H9 (cell line): Measurements from ENCODE around the gene TIRAP. TPM values are rescaled to one million over a fixed set of nuclear protein-coding genes. Genes with fewer than 3 reads are reported as not detected.

Experiments
- DNase-seq: peaks from one replicate; pipeline ENCODE4 v3.0.0-alpha.2; 2017
- H2AFZ ChIP-seq: one replicate; pipeline ENCODE4 v1.6.1; 2013; ENCODE audit warnings: mild to moderate bottlenecking, low read length, control low read depth, moderate library complexity
- H2AK5ac ChIP-seq: 2 replicates; pipeline ENCODE4 v1.6.1; 2013; ENCODE audit warnings: low read length, control low read depth, mixed read lengths; ENCODE audit not compliant: insufficient read length
- H2BK120ac ChIP-seq: one replicate; pipeline ENCODE4 v1.6.1; 2013; ENCODE audit warnings: low read depth, mild to moderate bottlenecking, low read length, control low read depth, inconsistent platforms; ENCODE audit not compliant: poor library complexity, severe bottlenecking
- H2BK12ac ChIP-seq: 2 replicates; pipeline ENCODE4 v1.6.1; 2013; ENCODE audit warnings: low read length, control low read depth, mixed read lengths, low read depth; ENCODE audit not compliant: insufficient read length
- H2BK15ac ChIP-seq: 2 replicates; pipeline ENCODE4 v1.6.1; 2013; ENCODE audit warnings: low read depth, low read length, control low read depth
- H2BK20ac ChIP-seq: one replicate; pipeline ENCODE4 v1.6.1; 2013; ENCODE audit warnings: low read depth, mild to moderate bottlenecking, low read length, control low read depth, inconsistent platforms; ENCODE audit not compliant: poor library complexity, severe bottlenecking
- H2BK5ac ChIP-seq: 2 replicates; pipeline ENCODE4 v1.6.1; 2013; ENCODE audit warnings: low read length, control low read depth, mixed read lengths; ENCODE audit not compliant: insufficient read length
- H3K14ac ChIP-seq: 2 replicates; pipeline ENCODE4 v1.6.1; 2013; ENCODE audit warnings: low read length, control low read depth; ENCODE audit not compliant: insufficient read depth
- H3K18ac ChIP-seq: 2 replicates; pipeline ENCODE4 v1.6.1; 2013; ENCODE audit warnings: low read depth, mild to moderate bottlenecking, mixed read lengths, low read length, control low read depth; ENCODE audit not compliant: insufficient read length
- H3K23ac ChIP-seq: 2 replicates; pipeline ENCODE4 v1.6.1; 2013; ENCODE audit warnings: low read length, control low read depth, mixed read lengths, low read depth; ENCODE audit not compliant: insufficient read length
- H3K23me2 ChIP-seq: 2 replicates; pipeline ENCODE4 v1.6.1; 2013; ENCODE audit warnings: low read depth, mild to moderate bottlenecking, mixed read lengths, low read length, control low read depth; ENCODE audit not compliant: insufficient read length, poor library complexity, severe bottlenecking
- H3K27ac ChIP-seq: 2 replicates; pipeline ENCODE4 v1.5.1; 2013; ENCODE audit warnings: low read length, control low read depth, mixed read lengths, low read depth; ENCODE audit not compliant: insufficient read length
- H3K27me3 ChIP-seq: 2 replicates; pipeline ENCODE4 v1.6.1; 2013; ENCODE audit warnings: low read length, control low read depth, inconsistent platforms; ENCODE audit not compliant: insufficient read depth
- H3K4ac ChIP-seq: 2 replicates; pipeline ENCODE4 v1.6.1; 2013; ENCODE audit warnings: low read depth, mild to moderate bottlenecking, control low read depth, inconsistent platforms, low read length, moderate library complexity
- H3K4me1 ChIP-seq: 2 replicates; pipeline ENCODE4 v1.6.1; 2013; ENCODE audit warnings: low read length, control low read depth, inconsistent platforms; ENCODE audit not compliant: insufficient read depth
- H3K4me2 ChIP-seq: 2 replicates; pipeline ENCODE4 v1.6.1; 2013; ENCODE audit warnings: low read length, control low read depth, mixed read lengths; ENCODE audit not compliant: insufficient read length, insufficient read depth
- H3K56ac ChIP-seq: 2 replicates; pipeline ENCODE4 v1.6.1; 2013; ENCODE audit warnings: low read depth, mild to moderate bottlenecking, mixed read lengths, low read length, control low read depth; ENCODE audit not compliant: insufficient read length
- H3K79me1 ChIP-seq: 2 replicates; pipeline ENCODE4 v1.6.1; 2013; ENCODE audit warnings: low read depth, mild to moderate bottlenecking, moderate library complexity, low read length, control low read depth, inconsistent platforms; ENCODE audit not compliant: insufficient read depth, poor library complexity, severe bottlenecking
- H3K79me2 ChIP-seq: 2 replicates; pipeline ENCODE4 v1.6.1; 2013; ENCODE audit warnings: low read length, control low read depth, inconsistent platforms; ENCODE audit not compliant: insufficient read depth
- H3K9ac ChIP-seq: 2 replicates; pipeline ENCODE4 v1.6.1; 2013; ENCODE audit warnings: low read length, control low read depth, mixed read lengths; ENCODE audit not compliant: insufficient read length; ENCODE audit errors: extremely low read depth
- H3K9me3 ChIP-seq: one replicate; pipeline ENCODE4 v1.6.1; 2013; ENCODE audit warnings: low read depth, low read length, inconsistent platforms; ENCODE audit not compliant: control insufficient read depth
- H3T11ph ChIP-seq: one replicate; pipeline ENCODE4 v1.6.1; 2013; ENCODE audit warnings: mild to moderate bottlenecking, low read length, control low read depth, inconsistent platforms
- H4K20me1 ChIP-seq: one replicate; pipeline ENCODE4 v1.6.1; 2013; ENCODE audit not compliant: control insufficient read depth, insufficient read length, insufficient read depth
- H4K5ac ChIP-seq: 2 replicates; pipeline ENCODE4 v1.6.1; 2013; ENCODE audit warnings: low read depth, mild to moderate bottlenecking, mixed read lengths, low read length, control low read depth; ENCODE audit not compliant: insufficient read length
- H4K8ac ChIP-seq: replicated peaks from 2 replicates; pipeline ENCODE4 v1.6.1; 2013; ENCODE audit warnings: low read length, control low read depth, mixed read lengths, low read depth; ENCODE audit not compliant: insufficient read length
- H4K91ac ChIP-seq: 2 replicates; pipeline ENCODE4 v1.6.1; 2013; ENCODE audit warnings: low read depth, mild to moderate bottlenecking, moderate library complexity, mixed read lengths, low read length, control low read depth; ENCODE audit not compliant: insufficient read length
- H3K27ac Mint-ChIP-seq, 3 experiments: 2 replicates in 2 of 3; 3 replicates in 1 of 3; pipeline ENCODE4 v1.8.0; 2020 to 2021; ENCODE audit warnings: mixed read lengths in 3 of 3, mild to moderate bottlenecking in 1 of 3, moderate library complexity in 1 of 3
- H3K27me3 Mint-ChIP-seq: 2 replicates; pipeline ENCODE4 v1.8.0; 2021; ENCODE audit warnings: low read depth, mild to moderate bottlenecking, moderate library complexity, mixed read lengths
- H3K36me3 Mint-ChIP-seq, 3 experiments: 2 replicates in 2 of 3; 3 replicates in 1 of 3; pipeline ENCODE4 v1.8.0; 2020 to 2021; ENCODE audit warnings: low read depth in 3 of 3, mixed read lengths in 3 of 3; ENCODE audit not compliant: insufficient read depth in 1 of 3
- H3K4me1 Mint-ChIP-seq, 2 experiments: 2 replicates each; pipeline ENCODE4 v1.8.0; 2020; ENCODE audit warnings: mixed read lengths in 2 of 2
- H3K4me3 Mint-ChIP-seq, 2 experiments: 2 replicates in 1 of 2; 3 replicates in 1 of 2; pipeline ENCODE4 v1.8.0; 2020 to 2021; ENCODE audit warnings: mild to moderate bottlenecking in 2 of 2, mixed read lengths in 2 of 2, moderate library complexity in 1 of 2
- H3K9me3 Mint-ChIP-seq, 2 experiments: 2 replicates in 1 of 2; 3 replicates in 1 of 2; pipeline ENCODE4 v1.8.0; 2020; ENCODE audit warnings: mild to moderate bottlenecking in 2 of 2, mixed read lengths in 2 of 2, moderate library complexity in 1 of 2
- WGBS: extraction: QIAGEN DNeasy Blood & Tissue Kit; methylation state at CpG from one replicate; pipeline ENCODE4 v1.1.7; 2013; ENCODE audit warnings: missing lambda C conversion rate, low lambda C conversion rate, mixed read lengths; ENCODE audit not compliant: insufficient read length; ENCODE audit errors: extremely low coverage; 5-methylcytosine and 5-hydroxymethylcytosine counted together
- total RNA-seq: library from RNA; stranded (reverse); gene quantifications from 2 replicates; pipeline ENCODE4 v1.2.1, GENCODE V29; 2021
- TF ChIP-seq, protein P1 (sequence below): fragments of 200-600 bp; sonication (generic); conservative IDR thresholded peaks from 3 replicates; pipeline ENCODE4 v1.8.0; 2021; ENCODE audit warnings: antibody characterized with exemption, mild to moderate bottlenecking

TIRAP gene
- total RNA-seq, 1 experiment from 2014 or later = 7.0 TPM

GRCh38 chr11:126310992-126311310, 28.1 kb downstream of the TIRAP start:
- no peak overlapping the region for H3K18ac ChIP-seq
- H2BK20ac ChIP-seq = no peak overlapping the region
- H3T11ph ChIP-seq = no peak overlapping the region
- no peak overlapping the region for H3K4me3 Mint-ChIP-seq
- no peak overlapping the region for H2BK120ac ChIP-seq
- H2AFZ ChIP-seq = no peak overlapping the region
- H3K23ac ChIP-seq = no peak overlapping the region
- no peaks in the 10 kb centered on the region for H3K79me1 ChIP-seq
- H3K9ac ChIP-seq = no peak overlapping the region
- H3K27ac ChIP-seq = no peak overlapping the region
- H3K36me3 Mint-ChIP-seq = peaks cover 17 to 43% (median 36%) of the 10 kb centered on the region in 3 experiments; a peak in 6 of 7 replicates
- no peak overlapping the region for H3K4ac ChIP-seq
- no peaks in the 10 kb centered on the region for H3K27me3 ChIP-seq
- no peak overlapping the region for H3K27ac Mint-ChIP-seq
- no peaks in the 10 kb centered on the region for H4K20me1 ChIP-seq
- H3K4me1 ChIP-seq = no peaks in the 10 kb centered on the region
- no CpG with 5 or more reads among the region's 6 CpGs for WGBS
- TF ChIP-seq, protein P1, sequence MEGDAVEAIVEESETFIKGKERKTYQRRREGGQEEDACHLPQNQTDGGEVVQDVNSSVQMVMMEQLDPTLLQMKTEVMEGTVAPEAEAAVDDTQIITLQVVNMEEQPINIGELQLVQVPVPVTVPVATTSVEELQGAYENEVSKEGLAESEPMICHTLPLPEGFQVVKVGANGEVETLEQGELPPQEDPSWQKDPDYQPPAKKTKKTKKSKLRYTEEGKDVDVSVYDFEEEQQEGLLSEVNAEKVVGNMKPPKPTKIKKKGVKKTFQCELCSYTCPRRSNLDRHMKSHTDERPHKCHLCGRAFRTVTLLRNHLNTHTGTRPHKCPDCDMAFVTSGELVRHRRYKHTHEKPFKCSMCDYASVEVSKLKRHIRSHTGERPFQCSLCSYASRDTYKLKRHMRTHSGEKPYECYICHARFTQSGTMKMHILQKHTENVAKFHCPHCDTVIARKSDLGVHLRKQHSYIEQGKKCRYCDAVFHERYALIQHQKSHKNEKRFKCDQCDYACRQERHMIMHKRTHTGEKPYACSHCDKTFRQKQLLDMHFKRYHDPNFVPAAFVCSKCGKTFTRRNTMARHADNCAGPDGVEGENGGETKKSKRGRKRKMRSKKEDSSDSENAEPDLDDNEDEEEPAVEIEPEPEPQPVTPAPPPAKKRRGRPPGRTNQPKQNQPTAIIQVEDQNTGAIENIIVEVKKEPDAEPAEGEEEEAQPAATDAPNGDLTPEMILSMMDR = no peak
- no peaks in the 10 kb centered on the region for H3K9me3 ChIP-seq
- H4K5ac ChIP-seq = no peak overlapping the region
- H4K8ac ChIP-seq = no peak overlapping the region
- H3K79me2 ChIP-seq = no peaks in the 10 kb centered on the region
- no peak overlapping the region for H2BK15ac ChIP-seq
- H3K23me2 ChIP-seq = no peaks in the 10 kb centered on the region
- H3K4me2 ChIP-seq = no peak overlapping the region
- H2BK5ac ChIP-seq = no peak overlapping the region
- no peaks in the 10 kb centered on the region for H3K9me3 Mint-ChIP-seq
- no peak for DNase-seq
- H2BK12ac ChIP-seq = no peak overlapping the region
- H2AK5ac ChIP-seq = no peak overlapping the region
- H3K27me3 Mint-ChIP-seq = no peaks in the 10 kb centered on the region
- H3K56ac ChIP-seq = no peak overlapping the region
- H3K14ac ChIP-seq = no peak overlapping the region
- H3K4me1 Mint-ChIP-seq = peaks cover 0 to 2% of the 10 kb centered on the region in 2 experiments; a peak in 1 of 4 replicates
- no peak overlapping the region for H4K91ac ChIP-seq
